ENCODE results near the gene DDX46.
"Not testable (repeated sequence)": the region's sequence is repeated elsewhere in the genome, so short reads cannot be mapped to it uniquely, and the experiment has no call there.

DDX46 gene

GRCh38 chr5:134817006-134817405 lies 58.4 kb downstream of the DDX46 start:
- Mint-ChIP-seq H3K27me3 (no peaks in the 10 kb centered on the region), H3K27ac (no peak overlapping the region), H3K4me3 (no peak overlapping the region), H3K4me1 (peaks cover 6% of the 10 kb centered on the region), H3K36me3 (peaks cover 13% of the 10 kb centered on the region), H3K9me3 (no peaks in the 10 kb centered on the region)

- Mint-ChIP-seq H3K4me3 (no peak overlapping the region), H3K9me3 (no peaks in the 10 kb centered on the region), H3K36me3 (peaks cover 10% of the 10 kb centered on the region), H3K4me1 (no peaks in the 10 kb centered on the region), H3K27me3 (no peaks in the 10 kb centered on the region), H3K27ac (no peak overlapping the region)
Measured at GRCh38 chr5:134818776-134819175, 60.2 kb downstream of the DDX46 start.

- no peaks in the 10 kb centered on the region for H3K27me3 Mint-ChIP-seq
Measured at GRCh38 chr5:134819407-134819963, 60.9 kb downstream of the DDX46 start.

GRCh38 chr5:134821841-134822240 lies 63.3 kb downstream of the DDX46 start:
- Mint-ChIP-seq H3K36me3 (peaks cover 17% of the 10 kb centered on the region), H3K9me3 (no peaks in the 10 kb centered on the region), H3K4me1 (no peaks in the 10 kb centered on the region), H3K27ac (no peak overlapping the region), H3K4me3 (no peak overlapping the region), H3K27me3 (no peaks in the 10 kb centered on the region)

More at GRCh38 chr5:134819407-134819963, 60.9 kb downstream of the DDX46 start:
- H3K9me3 Mint-ChIP-seq, result no peaks in the 10 kb centered on the region
- no peak overlapping the region for H3K4me3 Mint-ChIP-seq
- no peak overlapping the region for H3K27ac Mint-ChIP-seq
- H3K36me3 Mint-ChIP-seq, result peaks cover 10% of the 10 kb centered on the region
- H3K4me1 Mint-ChIP-seq, result no peaks in the 10 kb centered on the region

GRCh38 chr5:134824681-134825080 lies 66.1 kb downstream of the DDX46 start:
- peaks cover 10% of the 10 kb centered on the region for H3K36me3 Mint-ChIP-seq
- no peak overlapping the region for H3K27ac Mint-ChIP-seq
- H3K9me3 Mint-ChIP-seq, result no peaks in the 10 kb centered on the region
- no peaks in the 10 kb centered on the region for H3K4me1 Mint-ChIP-seq
- no peak overlapping the region for H3K4me3 Mint-ChIP-seq
- no peaks in the 10 kb centered on the region for H3K27me3 Mint-ChIP-seq

GRCh38 chr5:134825212-134825611 lies 66.6 kb downstream of the DDX46 start:
- no peak overlapping the region for H3K4me3 Mint-ChIP-seq
- H3K27ac Mint-ChIP-seq, result no peak overlapping the region
- H3K36me3 Mint-ChIP-seq, result peaks cover 10% of the 10 kb centered on the region
- H3K9me3 Mint-ChIP-seq, result no peaks in the 10 kb centered on the region
- no peaks in the 10 kb centered on the region for H3K4me1 Mint-ChIP-seq
- H3K27me3 Mint-ChIP-seq, result no peaks in the 10 kb centered on the region

GRCh38 chr5:134833340-134834032 lies 74.9 kb downstream of the DDX46 start:
- H3K4me3 Mint-ChIP-seq, result no peak overlapping the region
- peaks cover 3% of the 10 kb centered on the region for H3K36me3 Mint-ChIP-seq
- no peaks in the 10 kb centered on the region for H3K4me1 Mint-ChIP-seq
- no peak overlapping the region for H3K27ac Mint-ChIP-seq
- H3K27me3 Mint-ChIP-seq, result no peaks in the 10 kb centered on the region
- no peaks in the 10 kb centered on the region for H3K9me3 Mint-ChIP-seq

GRCh38 chr5:134835623-134836022 lies 77.0 kb downstream of the DDX46 start:
- Mint-ChIP-seq H3K4me3 (no peak overlapping the region), H3K27me3 (no peaks in the 10 kb centered on the region), H3K4me1 (no peaks in the 10 kb centered on the region), H3K36me3 (peaks cover 5% of the 10 kb centered on the region), H3K27ac (no peak overlapping the region), H3K9me3 (no peaks in the 10 kb centered on the region)

- Mint-ChIP-seq H3K36me3 (peaks cover 5% of the 10 kb centered on the region), H3K27ac (no peak overlapping the region), H3K4me3 (no peak overlapping the region), H3K9me3 (no peaks in the 10 kb centered on the region), H3K27me3 (no peaks in the 10 kb centered on the region), H3K4me1 (no peaks in the 10 kb centered on the region)
Measured at GRCh38 chr5:134837530-134838181, 79.1 kb downstream of the DDX46 start.

- H3K4me1 Mint-ChIP-seq, H3K27me3 Mint-ChIP-seq, H3K4me3 Mint-ChIP-seq, H3K36me3 Mint-ChIP-seq, H3K9me3 Mint-ChIP-seq, H3K27ac Mint-ChIP-seq: not testable (repeated sequence)
Measured at GRCh38 chr5:134838361-134838760, 79.8 kb downstream of the DDX46 start.

GRCh38 chr5:134840811-134841210 lies 82.2 kb downstream of the DDX46 start:
- Mint-ChIP-seq H3K27me3 (no peaks in the 10 kb centered on the region), H3K36me3 (peaks cover 3% of the 10 kb centered on the region), H3K27ac (no peak overlapping the region)

GRCh38 chr5:134844252-134844651 lies 85.7 kb downstream of the DDX46 start:
- no peaks in the 10 kb centered on the region for H3K27me3 Mint-ChIP-seq
- H3K9me3 Mint-ChIP-seq, result no peaks in the 10 kb centered on the region
- no peak overlapping the region for H3K4me3 Mint-ChIP-seq
- peaks cover 27% of the 10 kb centered on the region for H3K4me1 Mint-ChIP-seq
- peaks cover 4% of the 10 kb centered on the region for H3K36me3 Mint-ChIP-seq
- H3K27ac Mint-ChIP-seq, result peak overlapping the region; percentile 59

More at GRCh38 chr5:134840811-134841210, 82.2 kb downstream of the DDX46 start:
- Mint-ChIP-seq H3K4me3 (no peak overlapping the region), H3K9me3 (no peaks in the 10 kb centered on the region), H3K4me1 (peaks cover 9% of the 10 kb centered on the region)

GRCh38 chr5:134845335-134845851 lies 86.8 kb downstream of the DDX46 start:
- Mint-ChIP-seq H3K36me3 (peaks cover 2% of the 10 kb centered on the region), H3K9me3 (no peaks in the 10 kb centered on the region), H3K4me1 (peaks cover 32% of the 10 kb centered on the region), H3K4me3 (peak overlapping the region; percentile 98), H3K27ac (peak overlapping the region; percentile 97), H3K27me3 (no peaks in the 10 kb centered on the region)

GRCh38 chr5:134845852-134846640 lies 87.5 kb downstream of the DDX46 start, which contains the start of gene C5orf24:
Gene C5orf24 (plus strand): TSS chr5:134845968. CDS start chr5:134854901, 8,933 bp downstream.
- Mint-ChIP-seq H3K4me1 (peaks cover 38% of the 10 kb centered on the region), H3K9me3 (no peaks in the 10 kb centered on the region), H3K27ac (peak within 1 kb of the TSS; percentile 97), H3K27me3 (no peaks in the 10 kb centered on the region), H3K4me3 (peak within 1 kb of the TSS; percentile 98), H3K36me3 (peaks cover 2% of the 10 kb centered on the region)

- H3K4me3 Mint-ChIP-seq, result peak overlapping the region; percentile 98
- H3K4me1 Mint-ChIP-seq, result peaks cover 44% of the 10 kb centered on the region
- H3K36me3 Mint-ChIP-seq, result peaks cover 2% of the 10 kb centered on the region
- no peaks in the 10 kb centered on the region for H3K9me3 Mint-ChIP-seq
- H3K27me3 Mint-ChIP-seq, result no peaks in the 10 kb centered on the region
- H3K27ac Mint-ChIP-seq, result peak overlapping the region; percentile 87
Measured at GRCh38 chr5:134846641-134846960, 88.0 kb downstream of the DDX46 start.

Data from activated naive CD4-positive, alpha-beta T cell treated with anti-CD3 and anti-CD28 coated beads, Interleukin-2, amount 50 U/mL, for 24 hours (primary cell).